GM21360 (cell line): ENCODE results near the gene TBX3.

Experiments used
- ATAC-seq: cut with Tn5 transposase; IDR thresholded peaks from one replicate; pipeline ENCODE4 v1.9.1; 2021; ENCODE audit warnings: mild to moderate bottlenecking, moderate library complexity; ENCODE audit not compliant: unreplicated experiment

The TBX3 gene

GRCh38 chr12:114636723-114637480, 47.1 kb downstream of the TBX3 start:
- no peak for ATAC-seq

GRCh38 chr12:114631242-114631641, 52.7 kb downstream of the TBX3 start:
- no peak for ATAC-seq

GRCh38 chr12:114628199-114628598, 55.8 kb downstream of the TBX3 start:
- no peak for ATAC-seq

GRCh38 chr12:114627393-114627792, 56.6 kb downstream of the TBX3 start:
- ATAC-seq, result no peak

GRCh38 chr12:114625294-114625851, 58.6 kb downstream of the TBX3 start:
- ATAC-seq, result no peak

GRCh38 chr12:114623737-114624136, 60.2 kb downstream of the TBX3 start:
- ATAC-seq, result no peak
